GM21723 (cell line): ENCODE results near the gene XYLT1.

Experiments used
- ATAC-seq: cut with Tn5 transposase; IDR thresholded peaks from one replicate; pipeline ENCODE4 v1.9.1; 2021; ENCODE audit warnings: mild to moderate bottlenecking, moderate library complexity; ENCODE audit not compliant: unreplicated experiment

Gene XYLT1

DNA sequence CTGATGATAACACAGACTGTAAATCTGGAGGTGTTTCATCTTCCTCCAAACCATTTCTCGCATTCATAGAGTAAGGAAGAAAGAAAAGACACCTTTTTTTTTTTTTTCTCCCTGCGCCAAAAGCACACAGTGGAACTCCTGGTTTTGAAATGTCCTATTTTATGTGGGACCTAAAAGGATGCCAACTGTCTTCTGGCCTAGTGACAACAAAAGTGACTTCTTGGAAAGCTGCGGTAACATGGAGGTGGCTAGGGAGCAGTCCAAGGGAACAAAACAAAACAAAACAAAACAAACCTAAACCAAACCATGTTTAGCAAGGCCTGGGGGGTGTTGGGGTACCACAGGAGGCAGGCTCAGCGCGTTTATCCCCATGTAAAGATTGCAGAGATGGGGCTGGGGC, 174.8 kb downstream of the XYLT1 start:
- no peak for ATAC-seq

DNA sequence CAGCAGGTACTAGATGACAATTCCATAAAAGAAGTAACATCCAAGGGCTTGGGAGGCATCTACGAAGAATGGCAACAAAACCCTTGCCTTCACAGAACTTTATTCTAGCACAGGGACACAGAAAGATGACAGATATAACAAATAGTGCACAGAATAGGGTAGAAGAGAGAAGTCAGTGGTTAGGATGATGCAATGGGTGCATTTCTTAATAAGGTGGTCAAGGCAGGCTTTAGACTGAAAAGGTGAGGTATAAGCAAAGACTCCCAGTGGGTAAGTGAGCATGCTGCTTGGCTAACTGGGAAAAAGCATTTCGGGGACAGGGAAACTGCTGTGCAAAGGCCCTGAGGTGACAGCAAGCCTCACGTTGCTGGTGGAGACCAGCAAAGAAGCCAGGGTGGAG, 175.9 kb downstream of the XYLT1 start:
- no peak for ATAC-seq

DNA sequence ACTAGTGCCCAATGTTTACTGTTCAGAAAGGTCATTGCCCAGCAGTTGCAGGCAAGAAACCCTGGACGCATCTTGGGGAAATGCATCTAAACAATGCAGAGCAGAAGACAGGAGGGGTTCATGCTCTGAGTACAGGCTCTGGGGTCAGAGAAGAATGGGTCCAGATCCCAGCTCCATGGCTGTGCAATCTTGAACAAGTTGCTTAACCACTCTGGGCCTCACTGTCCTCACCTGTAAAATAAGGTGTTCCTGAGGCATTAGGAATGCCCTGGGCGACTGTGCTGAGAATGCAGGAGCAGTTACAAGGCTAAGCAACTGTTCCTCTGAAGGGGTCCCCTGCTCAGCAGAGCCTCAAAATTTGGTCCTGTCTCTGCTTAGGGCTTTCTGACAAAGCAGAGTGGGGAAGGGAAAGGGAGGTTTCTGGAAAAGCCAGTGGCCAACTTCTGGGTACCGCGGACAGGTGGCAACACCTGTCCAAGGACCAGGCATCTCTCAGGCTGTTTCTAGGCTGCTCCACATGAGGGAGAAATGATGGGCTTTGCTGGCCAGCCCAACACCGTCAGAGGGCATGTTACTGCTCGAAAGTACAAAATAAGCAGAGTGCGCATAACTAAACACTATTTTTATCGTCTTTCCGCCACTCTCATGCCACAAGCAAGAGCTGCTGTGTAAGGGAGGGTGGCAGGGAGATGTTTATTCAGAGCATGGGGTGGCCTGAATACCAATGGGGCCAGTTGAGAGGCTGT, 176.8 kb downstream of the XYLT1 start:
- ATAC-seq = no peak

DNA sequence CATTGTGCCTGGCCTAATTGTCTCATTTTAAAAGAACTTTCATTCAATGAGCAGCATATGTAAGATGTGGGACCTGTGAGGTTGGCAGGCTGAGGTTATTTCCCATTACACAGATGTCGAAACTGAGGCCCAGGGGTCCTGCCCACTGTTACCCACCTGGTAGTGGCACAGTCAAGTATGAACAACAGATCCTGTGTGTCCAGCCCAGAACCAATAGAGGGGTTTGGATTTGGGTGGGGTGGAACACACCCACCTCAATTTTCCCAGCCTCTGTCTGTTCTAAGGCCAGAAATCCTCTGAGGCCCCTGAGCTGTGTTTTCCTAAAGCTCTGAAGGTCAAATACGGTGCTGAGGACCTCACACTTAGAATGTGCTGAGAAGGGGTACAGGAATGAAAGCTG, 179.5 kb downstream of the XYLT1 start:
- no peak for ATAC-seq

DNA sequence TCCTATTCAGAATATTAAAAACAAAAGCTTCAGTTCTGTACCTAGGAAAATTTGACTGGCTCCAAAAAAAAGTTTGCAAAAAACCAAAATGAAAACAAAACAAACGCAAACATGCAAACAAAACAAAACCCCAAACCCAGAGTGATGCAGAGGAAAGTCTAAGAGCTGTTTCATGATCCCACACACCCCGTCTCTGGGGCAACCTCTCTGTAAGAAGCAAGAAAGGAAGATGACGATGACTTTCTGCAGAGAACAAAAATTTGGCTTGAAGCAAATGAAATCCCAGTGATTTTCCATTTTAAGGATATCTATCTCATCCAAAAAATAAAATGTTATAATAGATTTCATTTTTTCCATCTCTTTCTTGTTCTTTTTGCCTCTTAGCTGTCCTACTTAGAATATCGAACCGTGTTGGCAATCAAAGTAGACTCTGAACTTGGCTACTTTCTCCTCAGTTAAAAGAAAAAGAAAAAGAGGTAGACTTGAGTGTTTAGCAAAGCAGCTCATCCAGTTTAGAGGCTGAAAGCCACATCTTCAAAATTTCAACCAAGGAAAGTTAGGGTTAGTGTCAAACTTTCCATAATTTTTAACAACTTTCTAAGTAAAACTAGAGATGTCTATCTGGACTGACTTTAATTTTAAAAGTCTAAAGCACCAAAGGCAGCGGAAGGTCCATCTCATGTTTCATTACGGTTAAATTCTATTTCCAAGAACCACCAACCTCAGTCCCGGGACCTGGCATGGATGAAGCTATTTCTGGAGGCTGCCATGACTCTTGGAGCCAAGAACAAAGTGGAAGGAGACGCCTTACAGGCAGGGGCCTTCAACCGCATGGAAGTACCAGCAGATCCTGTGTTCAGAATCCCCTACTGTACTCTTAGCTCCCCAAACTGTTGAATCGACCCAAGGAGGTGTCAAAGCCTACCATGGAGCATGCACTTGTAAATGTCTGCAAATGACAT, 180.8 kb downstream of the XYLT1 start:
- ATAC-seq = no peak

DNA sequence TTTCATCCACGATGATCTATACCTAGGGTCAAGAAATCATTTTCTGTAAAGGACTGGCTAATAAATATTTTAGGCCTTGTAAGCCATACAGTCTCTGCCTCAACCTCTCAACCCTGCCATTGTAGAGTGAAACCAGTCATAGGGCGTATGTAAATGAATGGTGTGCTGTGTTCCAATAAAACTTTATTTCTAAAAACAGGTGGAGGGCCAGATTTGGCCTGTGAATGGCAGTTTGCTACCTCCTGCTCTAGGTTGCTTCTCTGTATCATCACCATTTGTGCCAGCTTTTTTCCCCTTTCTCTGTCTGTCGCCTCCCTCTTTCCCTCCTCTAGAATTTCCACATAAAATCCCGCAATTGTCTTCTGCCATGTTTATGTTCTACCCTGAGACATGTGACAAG, 181.7 kb downstream of the XYLT1 start:
- ATAC-seq = no peak

DNA sequence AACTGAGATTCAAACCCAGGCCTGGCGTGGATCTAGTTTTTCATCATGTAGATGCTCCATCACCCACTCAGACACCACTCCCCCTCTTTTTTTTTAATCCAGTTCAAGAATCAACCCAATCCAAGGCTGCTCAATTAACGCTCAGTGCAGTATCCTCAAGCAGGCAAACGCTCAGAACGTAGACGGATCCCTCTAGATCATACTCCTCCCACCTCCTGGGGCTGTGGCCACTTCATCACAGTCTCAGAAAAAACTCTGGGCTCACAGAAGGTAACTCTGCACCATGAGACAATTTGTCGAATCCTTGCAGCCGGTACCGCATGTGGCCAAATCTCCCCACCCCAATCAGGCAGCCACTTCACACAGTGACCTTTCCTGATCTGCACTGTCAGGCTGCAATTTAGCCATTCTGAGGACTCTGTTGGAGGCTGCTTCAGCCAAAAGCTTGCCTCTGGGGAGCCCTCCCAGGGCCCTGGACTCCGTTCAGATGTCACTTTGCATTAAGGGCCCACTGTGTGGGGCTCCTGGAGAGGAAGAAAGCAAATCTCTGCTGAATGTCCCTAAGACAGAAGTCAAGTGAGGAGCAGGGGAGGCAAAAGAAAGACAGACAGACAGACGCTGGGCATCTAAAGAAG, 183.5 kb downstream of the XYLT1 start:
- ATAC-seq = no peak

DNA sequence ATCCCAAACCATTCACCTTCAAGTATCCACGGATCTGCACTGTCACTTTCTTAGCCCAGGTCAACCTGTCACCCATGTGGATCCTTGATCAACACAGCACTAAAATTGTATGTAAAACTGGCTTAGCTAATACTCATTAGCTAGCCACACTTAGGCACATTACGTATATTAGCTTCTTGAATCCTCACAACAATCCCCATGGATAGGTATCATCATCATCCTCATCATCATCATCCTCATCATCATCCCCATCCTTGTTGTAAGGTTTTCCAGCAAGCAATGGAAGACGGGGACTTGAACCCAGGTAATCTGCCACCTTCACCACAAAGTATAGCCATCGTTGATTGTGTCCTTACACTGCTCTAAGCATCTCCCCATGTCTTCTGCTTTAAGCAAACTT, 184.3 kb downstream of the XYLT1 start:
- ATAC-seq = no peak

DNA sequence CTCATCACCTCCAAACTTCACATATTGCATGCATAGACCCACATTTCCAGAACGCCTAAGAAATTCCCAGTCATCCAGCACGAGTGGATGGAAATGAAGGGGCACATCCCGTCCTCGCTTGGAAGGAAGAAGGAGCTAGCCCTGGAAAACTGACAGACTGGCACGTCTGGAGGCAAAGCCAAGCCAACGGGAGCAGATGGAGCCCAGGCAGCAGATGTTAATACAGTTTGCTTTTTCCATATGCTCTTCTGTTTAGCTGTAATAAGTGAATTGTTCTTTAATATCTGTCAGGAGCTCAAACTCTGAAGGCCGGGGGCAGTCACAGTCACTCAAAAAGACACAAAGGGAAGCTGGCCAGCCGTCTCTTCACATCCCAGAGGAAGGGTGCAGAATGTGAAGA, 187.7 kb downstream of the XYLT1 start:
- no peak for ATAC-seq

DNA sequence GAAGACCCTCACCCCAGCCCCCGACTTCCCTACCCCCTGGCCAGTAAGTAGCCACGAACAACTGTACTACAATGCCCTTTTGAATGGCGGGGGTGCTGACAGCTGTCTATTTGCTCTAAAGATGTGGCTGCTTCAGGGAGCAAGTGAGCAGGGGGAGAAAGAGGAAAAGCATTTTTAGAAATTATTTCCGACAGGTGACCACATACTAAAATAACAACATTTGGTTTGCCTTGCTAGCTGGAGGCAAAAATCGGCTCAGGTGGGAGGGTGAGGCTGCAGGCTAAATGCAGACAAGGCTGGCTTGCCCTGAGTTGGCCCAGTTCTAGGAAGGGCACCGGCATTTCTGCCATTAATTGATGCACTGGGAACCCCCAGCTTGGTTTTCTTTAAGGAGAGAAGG, 188.5 kb downstream of the XYLT1 start:
- ATAC-seq = no peak

DNA sequence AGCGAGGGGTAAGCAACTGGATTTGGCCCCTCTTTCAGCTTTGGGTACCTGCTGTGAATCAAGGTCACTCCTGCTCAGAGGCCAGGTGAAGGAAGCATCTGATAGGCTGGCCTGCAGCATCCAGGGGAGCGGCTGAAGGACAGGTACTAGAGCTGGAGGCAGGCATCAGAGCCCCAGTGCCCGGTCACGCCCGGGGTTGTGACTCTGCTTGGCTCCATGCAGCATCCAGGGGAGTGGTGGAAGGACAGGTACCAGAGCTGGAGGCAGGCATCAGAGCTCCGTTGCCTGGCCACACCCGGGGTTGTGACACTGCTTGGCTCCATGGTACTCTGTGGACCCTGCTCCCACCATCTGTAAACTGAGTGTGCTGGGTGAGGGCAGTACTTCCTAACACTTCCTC, 189.7 kb downstream of the XYLT1 start:
- no peak for ATAC-seq

DNA sequence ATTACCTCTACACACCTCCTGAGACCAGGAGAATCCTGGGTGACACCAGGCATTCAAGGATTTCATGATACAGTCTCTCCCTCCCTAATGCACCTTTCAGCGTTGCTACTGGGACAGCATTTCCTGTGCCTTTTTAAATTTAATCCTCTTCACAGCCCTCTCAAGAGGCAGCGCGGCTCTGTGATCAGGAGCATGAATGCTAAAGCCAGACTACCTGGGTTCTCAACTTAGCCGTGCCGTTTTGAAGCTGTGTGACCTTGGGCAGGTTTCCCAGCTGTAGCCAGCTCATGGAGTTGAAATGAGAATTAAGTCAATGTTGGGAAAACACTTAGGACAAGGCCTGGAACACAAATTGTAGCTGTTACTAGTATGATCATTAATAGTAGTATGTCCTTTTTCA, 191.8 kb downstream of the XYLT1 start:
- ATAC-seq = no peak

DNA sequence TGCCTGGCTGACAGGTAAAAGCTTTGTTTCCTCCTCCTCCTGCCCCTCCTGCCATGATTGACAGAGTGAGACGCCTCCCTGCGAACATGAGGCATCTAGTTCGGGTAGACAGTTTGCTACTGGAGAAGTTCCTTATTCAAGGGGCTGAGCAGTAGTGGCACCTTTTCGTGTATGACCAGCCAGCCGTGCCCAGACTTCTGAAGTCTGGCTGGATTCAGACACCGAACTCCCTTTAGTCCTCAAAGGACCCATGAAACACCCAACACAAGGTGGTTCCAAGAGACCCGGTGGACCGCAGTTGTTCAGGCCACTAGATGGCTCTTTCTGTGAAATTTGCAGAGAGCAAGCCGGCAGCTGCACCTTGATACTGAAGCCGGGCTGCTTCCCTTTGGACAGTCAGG, 192.8 kb downstream of the XYLT1 start:
- no peak for ATAC-seq

DNA sequence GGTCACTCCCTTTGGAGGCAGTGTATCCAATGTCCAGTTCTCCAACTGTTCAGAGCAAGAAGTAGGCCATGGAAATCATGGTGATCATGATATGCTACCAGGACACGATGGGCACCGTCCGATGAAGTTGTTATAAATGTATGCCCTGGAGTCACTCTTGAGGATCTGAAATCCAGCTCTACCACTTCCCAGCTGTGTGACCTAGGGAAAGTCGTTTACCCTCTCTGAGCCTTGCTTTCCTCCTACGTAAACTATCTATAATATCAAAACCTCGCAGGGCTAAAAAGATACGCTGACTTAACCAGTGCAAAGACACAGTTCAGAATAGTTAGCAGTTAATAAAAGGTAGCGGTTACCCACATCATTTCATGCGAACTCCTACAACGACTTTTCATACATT, 194.2 kb downstream of the XYLT1 start:
- ATAC-seq = no peak

DNA sequence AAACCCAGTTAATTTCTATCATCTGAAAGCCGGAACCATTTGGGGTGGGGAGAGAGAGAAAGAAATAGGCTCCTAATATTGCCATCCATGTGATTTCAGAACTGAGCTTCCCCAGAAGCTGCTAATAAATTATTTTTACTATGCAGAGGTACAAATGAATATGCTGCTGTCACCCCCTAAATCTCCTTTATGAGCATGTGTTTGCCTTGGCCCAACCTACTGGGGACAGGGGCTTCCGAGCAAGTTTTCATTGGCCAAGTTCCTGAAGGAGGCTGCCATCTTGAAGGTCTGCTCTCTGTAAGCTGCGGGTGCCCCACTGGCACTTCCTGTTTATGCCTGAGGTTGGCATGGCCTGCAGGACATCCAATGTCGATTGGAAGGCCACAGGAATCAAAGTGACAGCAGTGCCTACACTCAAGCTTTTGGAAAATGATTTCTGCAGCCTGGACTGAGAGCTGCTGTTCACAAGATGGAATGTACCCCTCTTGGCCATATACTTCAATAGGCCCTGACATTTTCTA, 194.7 kb downstream of the XYLT1 start:
- no peak for ATAC-seq

DNA sequence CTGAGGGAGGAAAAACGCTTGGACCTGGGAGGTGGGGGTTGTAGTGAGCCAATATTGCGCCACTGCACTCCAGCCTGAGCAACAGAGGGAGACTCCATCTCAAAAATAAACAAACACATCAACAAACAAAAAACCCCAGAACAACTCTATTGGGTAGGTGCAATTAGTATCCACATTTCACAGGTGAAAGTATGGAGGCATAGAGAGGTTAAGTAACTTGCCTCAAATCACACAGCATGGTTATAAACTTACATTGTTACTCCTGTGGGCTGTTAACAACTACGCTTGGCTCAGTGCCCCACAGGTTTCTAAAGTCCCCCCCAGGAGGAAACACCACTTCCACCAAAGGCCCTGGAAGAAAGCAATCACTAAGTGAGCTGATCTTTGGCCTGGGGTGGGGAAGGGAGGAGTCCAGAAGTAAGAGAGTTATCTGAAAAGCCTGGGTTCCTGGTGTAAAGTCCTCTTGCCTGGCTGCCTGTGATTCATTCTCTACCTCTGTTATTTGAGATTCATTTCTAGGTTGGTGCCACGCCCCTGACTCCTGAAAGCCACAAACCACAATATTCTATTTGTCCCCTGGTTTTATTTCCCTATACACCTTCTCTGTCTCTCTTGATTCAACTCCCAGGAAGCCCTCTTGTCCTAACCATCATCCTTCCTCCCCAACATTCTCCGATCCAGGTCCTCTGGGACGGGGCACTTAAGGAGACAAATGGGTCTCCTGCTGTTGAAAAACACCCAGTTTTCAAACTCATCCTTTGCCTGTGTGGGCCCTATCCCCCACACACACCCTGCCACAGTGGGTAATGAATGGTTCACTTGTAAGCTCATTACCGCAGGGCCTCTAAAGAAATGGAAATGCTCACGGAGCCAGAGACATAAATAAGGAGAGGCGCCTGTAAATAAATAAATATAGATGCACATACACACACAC, 195.4 kb downstream of the XYLT1 start:
- no peak for ATAC-seq

DNA sequence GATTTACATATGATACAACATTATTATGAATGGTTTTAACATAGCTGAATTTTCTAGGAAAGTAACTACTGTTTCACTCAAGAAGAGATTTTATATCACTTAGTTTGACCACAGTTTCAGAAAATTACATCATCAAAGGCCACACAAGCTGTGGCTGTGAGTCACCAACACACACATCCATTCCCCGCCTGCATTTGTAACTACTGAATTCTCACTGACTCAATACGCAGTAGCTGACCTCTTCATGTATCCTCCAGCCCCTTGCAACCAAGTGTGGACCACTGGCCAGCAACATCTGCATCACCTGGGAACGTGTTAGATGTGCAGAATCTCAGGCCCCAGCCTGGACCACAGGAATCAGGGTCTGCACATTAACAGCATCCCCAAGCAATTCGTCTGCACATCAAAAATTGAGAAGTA, 197.6 kb downstream of the XYLT1 start:
- ATAC-seq = no peak

DNA sequence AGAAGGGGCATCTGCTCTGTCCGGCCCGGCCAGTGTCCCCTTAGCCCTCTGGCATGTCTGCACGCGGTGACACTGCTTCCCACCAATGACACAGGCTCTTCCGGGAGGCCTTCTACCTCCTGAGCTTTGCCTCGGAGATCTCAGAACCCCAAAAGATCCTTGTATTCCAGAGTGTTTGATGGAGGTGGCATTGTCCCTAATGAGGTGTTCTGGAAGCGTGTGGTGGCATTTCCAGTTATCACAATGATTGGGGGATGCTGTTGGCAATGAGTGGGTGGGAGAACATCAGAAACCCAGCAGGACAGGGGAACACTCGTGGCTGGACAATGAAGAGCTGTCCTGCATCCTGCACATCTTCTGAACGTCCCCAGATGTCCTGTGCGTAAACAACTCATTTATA, 198.0 kb downstream of the XYLT1 start:
- ATAC-seq = no peak

DNA sequence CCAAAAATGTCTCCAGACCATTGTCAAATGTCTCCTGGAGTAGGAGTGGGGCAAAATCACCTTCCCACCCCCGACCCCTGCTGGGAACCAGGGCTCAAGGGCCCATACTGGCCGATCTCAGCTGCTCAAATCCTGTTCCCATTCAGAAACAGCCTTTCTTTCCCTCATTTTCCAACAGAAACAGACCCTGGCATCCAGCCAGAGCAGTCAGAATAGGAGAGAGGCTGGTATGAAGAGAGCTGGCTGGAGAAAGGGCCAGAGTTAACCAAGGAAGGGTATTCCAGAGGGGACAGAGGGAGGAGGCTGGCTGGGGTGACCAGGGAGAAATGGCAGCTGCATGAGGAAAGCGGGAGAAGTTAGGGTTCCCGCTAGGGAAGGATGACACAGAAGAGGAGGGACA, 199.1 kb downstream of the XYLT1 start:
- no peak for ATAC-seq

DNA sequence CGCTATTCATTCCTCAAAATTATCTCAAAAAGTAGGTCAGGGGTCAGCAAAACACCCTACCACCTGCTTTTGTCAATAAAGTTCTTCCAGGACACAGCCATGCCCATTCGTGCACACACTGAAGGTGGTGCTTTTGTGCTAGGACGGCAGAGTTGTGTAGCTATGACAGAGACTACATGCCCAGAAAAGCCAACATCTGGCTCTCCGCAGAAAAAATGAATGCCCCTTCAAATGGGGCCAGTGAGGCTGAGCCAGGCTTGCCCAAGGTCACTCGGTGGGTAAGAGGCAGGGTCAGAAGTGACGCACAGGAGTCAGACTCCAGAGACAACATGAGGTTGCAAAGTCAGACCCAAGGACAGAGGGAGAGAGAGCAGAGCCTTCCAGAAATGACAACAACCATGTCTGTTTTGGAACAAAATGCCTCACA, 200.1 kb downstream of the XYLT1 start:
- no peak for ATAC-seq
